Skeletal muscle cell (primary cell): ENCODE results near the gene NDUFB1.

Source experiments
- DNase-seq: peaks from one replicate; pipeline ENCODE4 v3.0.0-alpha.2; 2010; ENCODE audit warnings: low read depth
- H3K4me3 ChIP-seq: 2 replicates; pipeline ENCODE4 v1.5.1; 2011; ENCODE audit warnings: low read depth, mild to moderate bottlenecking, control low read depth, low read length, moderate library complexity

Gene NDUFB1

DNA sequence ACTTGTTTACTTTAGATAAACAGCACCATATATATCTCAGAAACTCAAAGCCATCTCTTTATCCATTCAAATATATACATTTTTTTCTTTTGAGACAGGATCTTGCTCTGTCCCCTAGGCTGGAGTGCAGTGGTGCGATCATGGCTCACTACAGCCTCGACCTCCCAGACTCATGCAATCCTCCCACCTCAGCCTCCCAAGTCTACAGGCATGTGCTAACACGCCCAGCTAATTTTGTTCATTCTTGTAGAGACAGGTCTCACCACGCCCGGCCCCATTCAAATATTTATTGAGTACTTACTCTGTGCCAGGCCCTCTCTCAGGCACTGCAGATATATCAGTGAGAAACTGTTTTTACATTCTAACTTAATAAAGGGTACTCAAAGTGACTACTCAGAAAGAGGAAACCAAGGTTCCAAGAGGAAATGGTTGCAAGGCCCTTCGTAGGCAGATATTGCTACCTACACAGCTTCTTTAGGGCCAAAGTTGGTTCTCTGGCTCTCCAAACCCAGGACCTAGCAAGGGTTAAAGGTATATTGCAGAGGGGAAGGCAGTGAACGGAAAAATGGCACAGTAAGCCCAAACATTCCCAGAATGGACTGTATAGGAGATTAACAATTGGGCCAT is 18.0 kb downstream of the NDUFB1 start:
- H3K4me3 ChIP-seq, result no peak overlapping the region
- no peak for DNase-seq

GRCh38 chr14:92099802-92100201 is 21.7 kb downstream of the NDUFB1 start:
- no peak for DNase-seq
- H3K4me3 ChIP-seq, result no peak overlapping the region

DNA sequence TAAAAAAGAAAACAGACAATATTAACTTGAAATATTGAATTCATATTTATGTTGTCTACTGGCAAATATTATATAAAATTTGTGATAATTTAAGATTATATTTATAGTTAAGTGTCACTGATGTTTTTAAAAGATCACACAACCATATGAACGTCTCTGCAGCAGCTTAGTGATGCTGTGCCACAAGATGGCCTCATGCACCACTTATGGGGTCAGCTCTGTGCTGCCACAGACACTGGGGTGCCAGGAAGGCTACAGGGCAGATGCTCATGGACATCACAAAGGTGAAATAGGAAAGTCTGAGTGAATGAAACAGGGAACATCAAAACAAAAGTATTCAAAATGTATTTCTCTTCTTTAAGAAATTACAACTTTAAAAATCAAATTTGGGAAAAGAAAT is 28.2 kb downstream of the NDUFB1 start:
- no peak for DNase-seq
- no peak overlapping the region for H3K4me3 ChIP-seq

DNA sequence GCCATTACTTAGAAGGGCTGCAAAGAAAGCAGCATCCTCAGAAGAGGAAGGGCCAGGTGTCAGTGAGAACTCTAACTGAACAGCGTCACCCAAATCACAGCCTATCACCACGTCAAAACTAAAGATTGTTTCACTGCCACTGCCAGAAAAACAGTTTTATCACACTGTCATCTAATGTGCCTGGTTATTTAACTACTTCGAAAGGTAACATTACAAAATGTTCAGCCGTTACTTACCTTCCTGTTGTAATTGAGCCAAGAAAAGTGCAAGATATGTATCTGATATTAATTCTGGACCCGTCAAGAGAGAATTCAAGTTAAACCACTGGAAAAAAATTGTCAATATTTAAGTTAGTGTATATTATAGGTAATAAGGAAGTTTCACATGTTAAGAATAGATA is 33.0 kb downstream of the NDUFB1 start:
- H3K4me3 ChIP-seq, result no peak overlapping the region
- DNase-seq, result no peak

DNA sequence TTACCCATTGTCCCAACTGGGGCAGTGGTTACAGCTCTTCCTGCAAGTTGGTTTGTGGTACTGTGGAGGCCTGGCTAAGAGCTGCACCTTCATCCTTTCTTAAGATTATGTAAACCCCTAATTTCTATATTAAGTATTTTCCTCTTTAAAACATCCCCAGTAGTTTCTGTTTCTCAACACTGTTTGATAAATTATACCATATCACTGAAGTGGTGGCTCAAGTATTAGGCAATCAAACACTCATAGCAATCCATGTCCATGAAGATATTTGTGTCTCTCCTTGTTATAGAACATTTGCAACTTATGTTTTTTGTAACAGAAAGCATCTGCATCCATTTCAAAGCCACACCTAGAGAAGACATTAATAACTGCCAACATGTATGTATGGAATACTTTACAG is 47.0 kb downstream of the NDUFB1 start:
- DNase-seq, result no peak
- H3K4me3 ChIP-seq, result no peak overlapping the region
